Osteoblast (primary cell): ENCODE results near the gene GRM7. TPM values are rescaled to one million over a fixed set of nuclear protein-coding genes. Genes with fewer than 3 reads are reported as not detected.

ENCODE experiments used
- DNase-seq: peaks from one replicate; pipeline ENCODE4 v3.0.0; 2011; ENCODE audit warnings: low spot score, mixed read lengths; ENCODE audit not compliant: insufficient read length; ENCODE audit errors: missing footprints
- H2AFZ ChIP-seq: 2 replicates; pipeline ENCODE4 v1.6.0; 2011; ENCODE audit warnings: mild to moderate bottlenecking, low read length
- H3K27ac ChIP-seq: 2 replicates; pipeline ENCODE4 v1.5.1; 2011; ENCODE audit warnings: mild to moderate bottlenecking, low read depth, low read length, moderate library complexity
- H3K27me3 ChIP-seq: 2 replicates; pipeline ENCODE4 v1.6.0; 2012; ENCODE audit warnings: mild to moderate bottlenecking, control low read depth, inconsistent platforms, low read length, moderate library complexity; ENCODE audit not compliant: insufficient read depth
- H3K36me3 ChIP-seq: 2 replicates; pipeline ENCODE4 v1.5.1; 2011; ENCODE audit warnings: mild to moderate bottlenecking, low read length, control low read depth, moderate library complexity; ENCODE audit not compliant: insufficient read depth
- H3K4me1 ChIP-seq: 2 replicates; pipeline ENCODE4 v1.5.1; 2011; ENCODE audit warnings: mild to moderate bottlenecking, low read length, control low read depth, moderate library complexity; ENCODE audit not compliant: insufficient read depth
- H3K4me2 ChIP-seq: 2 replicates; pipeline ENCODE4 v1.6.0; 2011; ENCODE audit warnings: mild to moderate bottlenecking, low read length; ENCODE audit not compliant: insufficient read depth
- H3K4me3 ChIP-seq: fragments of 200-600 bp; sonication (generic); 3 replicates; pipeline ENCODE4 v1.5.1; 2012; ENCODE audit warnings: mild to moderate bottlenecking, low read length, inconsistent platforms; ENCODE audit not compliant: insufficient read depth
- H3K79me2 ChIP-seq: 2 replicates; pipeline ENCODE4 v1.6.0; 2012; ENCODE audit warnings: mild to moderate bottlenecking, low read length, control low read depth, inconsistent platforms; ENCODE audit not compliant: insufficient read depth
- H3K9me3 ChIP-seq: 2 replicates; pipeline ENCODE4 v1.5.1; 2011; ENCODE audit warnings: low read depth, low read length, control low read depth
- H4K20me1 ChIP-seq: 2 replicates; pipeline ENCODE4 v1.6.0; 2012; ENCODE audit warnings: mild to moderate bottlenecking, low read length, control low read depth; ENCODE audit not compliant: insufficient read depth
- total RNA-seq: library from RNA; depleted of rRNA; stranded (reverse); fragments of >200 nt; gene quantifications from 2 replicates; pipeline ENCODE4 v1.2.3, GENCODE V29; 2012
- TF ChIP-seq, protein P1 (sequence below): IDR thresholded peaks from 2 replicates; pipeline ENCODE4 v1.5.1; 2011; ENCODE audit warnings: mild to moderate bottlenecking, low read depth, low read length, moderate library complexity; ENCODE audit errors: extremely low read depth

GRM7 gene
- total RNA-seq, 1 donor, result not detected

- peak; percentile 58 for DNase-seq
- no peak overlapping the region for H3K27ac ChIP-seq
- no peak overlapping the region for H3K4me3 ChIP-seq
- H3K79me2 ChIP-seq, result no peaks in the 10 kb centered on the region
- H3K4me1 ChIP-seq, result no peaks in the 10 kb centered on the region
- H3K9me3 ChIP-seq, result no peaks in the 10 kb centered on the region
- no peaks in the 10 kb centered on the region for H3K36me3 ChIP-seq
- TF ChIP-seq, protein P1, sequence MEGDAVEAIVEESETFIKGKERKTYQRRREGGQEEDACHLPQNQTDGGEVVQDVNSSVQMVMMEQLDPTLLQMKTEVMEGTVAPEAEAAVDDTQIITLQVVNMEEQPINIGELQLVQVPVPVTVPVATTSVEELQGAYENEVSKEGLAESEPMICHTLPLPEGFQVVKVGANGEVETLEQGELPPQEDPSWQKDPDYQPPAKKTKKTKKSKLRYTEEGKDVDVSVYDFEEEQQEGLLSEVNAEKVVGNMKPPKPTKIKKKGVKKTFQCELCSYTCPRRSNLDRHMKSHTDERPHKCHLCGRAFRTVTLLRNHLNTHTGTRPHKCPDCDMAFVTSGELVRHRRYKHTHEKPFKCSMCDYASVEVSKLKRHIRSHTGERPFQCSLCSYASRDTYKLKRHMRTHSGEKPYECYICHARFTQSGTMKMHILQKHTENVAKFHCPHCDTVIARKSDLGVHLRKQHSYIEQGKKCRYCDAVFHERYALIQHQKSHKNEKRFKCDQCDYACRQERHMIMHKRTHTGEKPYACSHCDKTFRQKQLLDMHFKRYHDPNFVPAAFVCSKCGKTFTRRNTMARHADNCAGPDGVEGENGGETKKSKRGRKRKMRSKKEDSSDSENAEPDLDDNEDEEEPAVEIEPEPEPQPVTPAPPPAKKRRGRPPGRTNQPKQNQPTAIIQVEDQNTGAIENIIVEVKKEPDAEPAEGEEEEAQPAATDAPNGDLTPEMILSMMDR, result no peak
- no peak overlapping the region for H2AFZ ChIP-seq
- no peaks in the 10 kb centered on the region for H3K27me3 ChIP-seq
- no peak overlapping the region for H3K4me2 ChIP-seq
- H4K20me1 ChIP-seq, result no peaks in the 10 kb centered on the region
Observed at GRCh38 chr3:7270731-7271130, 409.8 kb downstream of the GRM7 start.

DNA sequence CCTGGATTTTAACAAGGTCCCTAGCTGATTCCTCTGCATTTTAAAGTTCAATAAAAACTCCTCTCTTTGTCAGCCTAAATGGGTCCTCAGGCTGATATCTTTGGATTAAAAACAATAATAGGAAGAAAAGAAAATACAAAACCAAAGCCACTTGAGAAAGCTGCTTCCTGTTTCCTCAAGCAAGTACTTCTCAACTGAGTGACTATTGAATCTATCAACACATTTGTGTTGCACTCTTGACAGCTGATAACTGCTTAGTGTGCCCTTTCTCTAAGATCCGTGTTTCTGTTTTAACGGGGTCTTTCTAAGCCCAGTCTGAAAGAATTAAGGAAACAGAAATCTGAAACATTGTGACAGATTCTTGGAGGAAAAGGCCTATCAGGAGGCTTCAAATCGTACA, 410.7 kb downstream of the GRM7 start:
- Histone ChIP-seq H2AFZ (no peak overlapping the region), H3K79me2 (no peaks in the 10 kb centered on the region), H3K9me3 (no peaks in the 10 kb centered on the region), H3K27ac (no peak overlapping the region), H3K4me1 (no peaks in the 10 kb centered on the region), H3K4me2 (no peak overlapping the region), H3K27me3 (no peaks in the 10 kb centered on the region), H3K4me3 (no peak overlapping the region), H4K20me1 (no peaks in the 10 kb centered on the region), H3K36me3 (no peaks in the 10 kb centered on the region)
- DNase-seq, result no peak
- TF ChIP-seq, protein P1, result no peak

- no peak overlapping the region for H3K4me3 ChIP-seq
- no peak overlapping the region for H3K4me2 ChIP-seq
- no peaks in the 10 kb centered on the region for H3K4me1 ChIP-seq
- TF ChIP-seq, protein P1, result no peak
- no peak overlapping the region for H3K27ac ChIP-seq
- no peaks in the 10 kb centered on the region for H4K20me1 ChIP-seq
- no peaks in the 10 kb centered on the region for H3K36me3 ChIP-seq
- no peaks in the 10 kb centered on the region for H3K27me3 ChIP-seq
- H3K79me2 ChIP-seq, result no peaks in the 10 kb centered on the region
- H3K9me3 ChIP-seq, result no peaks in the 10 kb centered on the region
- DNase-seq, result no peak
- H2AFZ ChIP-seq, result no peak overlapping the region
Observed at GRCh38 chr3:7272203-7272602, 411.3 kb downstream of the GRM7 start.

GRCh38 chr3:7275396-7275795, 414.5 kb downstream of the GRM7 start:
- no peak for DNase-seq
- H2AFZ ChIP-seq, result no peak overlapping the region
- no peaks in the 10 kb centered on the region for H3K36me3 ChIP-seq
- H3K79me2 ChIP-seq, result no peaks in the 10 kb centered on the region
- TF ChIP-seq, protein P1, result no peak
- no peak overlapping the region for H3K4me3 ChIP-seq
- H3K27ac ChIP-seq, result no peak overlapping the region
- no peaks in the 10 kb centered on the region for H3K9me3 ChIP-seq
- H4K20me1 ChIP-seq, result no peaks in the 10 kb centered on the region
- no peaks in the 10 kb centered on the region for H3K4me1 ChIP-seq
- no peaks in the 10 kb centered on the region for H3K27me3 ChIP-seq
- H3K4me2 ChIP-seq, result no peak overlapping the region
